BLaER1 (cell line): ENCODE measurements around the gene MORC1.

Experiments used
- H3K27ac ChIP-seq: shearing (Covaris generic); formaldehyde crosslinking; 2 replicates; pipeline ENCODE4 v1.8.1; 2022
- H3K27me3 ChIP-seq: shearing (Covaris generic); formaldehyde crosslinking; 2 replicates; pipeline ENCODE4 v1.8.1; 2022
- H3K36me3 ChIP-seq: shearing (Covaris generic); formaldehyde crosslinking; 2 replicates; pipeline ENCODE4 v1.8.1; 2022
- H3K4me1 ChIP-seq: shearing (Covaris generic); formaldehyde crosslinking; 2 replicates; pipeline ENCODE4 v1.8.1; 2022
- H3K4me2 ChIP-seq: shearing (Covaris generic); formaldehyde crosslinking; 2 replicates; pipeline ENCODE4 v1.8.1; 2022
- H3K4me3 ChIP-seq: shearing (Covaris generic); formaldehyde crosslinking; 2 replicates; pipeline ENCODE4 v1.8.1; 2022
- H3K9ac ChIP-seq: shearing (Covaris generic); formaldehyde crosslinking; 2 replicates; pipeline ENCODE4 v1.8.1; 2022
- H3K9me3 ChIP-seq: shearing (Covaris generic); formaldehyde crosslinking; 2 replicates; pipeline ENCODE4 v1.8.1; 2022
- H4K20me1 ChIP-seq: shearing (Covaris generic); formaldehyde crosslinking; 2 replicates; pipeline ENCODE4 v1.8.1; 2022
- Cebpa-rat ChIP-seq: shearing (Covaris generic); IDR thresholded peaks from 2 replicates; pipeline ENCODE4 v1.8.1; 2022

MORC1 gene

GRCh38 chr3:109073116-109073515 is 44.8 kb downstream of the MORC1 start:
- Histone ChIP-seq H3K4me2 (peak overlapping the region; percentile 74; the same call in 1 of the 2 replicates), H3K9me3 (no peaks in the 10 kb centered on the region)

GRCh38 chr3:109072194-109072593 is 45.7 kb downstream of the MORC1 start:
- Histone ChIP-seq H3K4me2 (peak overlapping the region; percentile 74), H3K27ac (no peak overlapping the region), H3K4me1 (peaks cover 21% of the 10 kb centered on the region)

More at GRCh38 chr3:109073116-109073515, 44.8 kb downstream of the MORC1 start:
- Histone ChIP-seq H3K4me3 (no peak overlapping the region), H3K4me1 (peaks cover 21% of the 10 kb centered on the region), H3K27me3 (no peaks in the 10 kb centered on the region), H3K9ac (no peak overlapping the region), H3K36me3 (no peaks in the 10 kb centered on the region), H4K20me1 (no peaks in the 10 kb centered on the region), H3K27ac (no peak overlapping the region)
- TF ChIP-seq Cebpa-rat = no peak

GRCh38 chr3:109071350-109072142 is 46.4 kb downstream of the MORC1 start:
- peaks cover 21% of the 10 kb centered on the region for H3K4me1 ChIP-seq
- H3K9ac ChIP-seq = no peak overlapping the region
- peak overlapping the region; percentile 74 for H3K4me2 ChIP-seq

More at GRCh38 chr3:109072194-109072593, 45.7 kb downstream of the MORC1 start:
- Histone ChIP-seq H4K20me1 (no peaks in the 10 kb centered on the region), H3K9me3 (no peaks in the 10 kb centered on the region), H3K9ac (no peak overlapping the region), H3K4me3 (no peak overlapping the region; the same call in 1 of the 2 replicates), H3K36me3 (no peaks in the 10 kb centered on the region), H3K27me3 (no peaks in the 10 kb centered on the region)
- TF ChIP-seq Cebpa-rat = no peak

GRCh38 chr3:109070211-109070610 is 47.7 kb downstream of the MORC1 start:
- no peak overlapping the region for H3K9ac ChIP-seq
- no peak overlapping the region for H3K4me2 ChIP-seq
- H3K27ac ChIP-seq = no peak overlapping the region

More at GRCh38 chr3:109071350-109072142, 46.4 kb downstream of the MORC1 start:
- Histone ChIP-seq H4K20me1 (no peaks in the 10 kb centered on the region), H3K4me3 (no peak overlapping the region; the same call in 1 of the 2 replicates), H3K36me3 (no peaks in the 10 kb centered on the region), H3K27ac (0 out of 2 replicates have a peak overlapping the region, but pooled peaks have one; percentile 7), H3K9me3 (no peaks in the 10 kb centered on the region), H3K27me3 (no peaks in the 10 kb centered on the region)
- TF ChIP-seq Cebpa-rat = no peak

GRCh38 chr3:109066864-109067263 is 51.1 kb downstream of the MORC1 start:
- H3K27me3 ChIP-seq = no peaks in the 10 kb centered on the region
- no peaks in the 10 kb centered on the region for H3K9me3 ChIP-seq
- H3K9ac ChIP-seq = no peak overlapping the region
- peaks cover 13% of the 10 kb centered on the region for H3K4me1 ChIP-seq
- H3K4me3 ChIP-seq = no peak overlapping the region
- no peaks in the 10 kb centered on the region for H3K36me3 ChIP-seq
- no peak overlapping the region for H3K27ac ChIP-seq
- no peak overlapping the region for H3K4me2 ChIP-seq
- H4K20me1 ChIP-seq = no peaks in the 10 kb centered on the region
- no peak for TF ChIP-seq Cebpa-rat

More at GRCh38 chr3:109070211-109070610, 47.7 kb downstream of the MORC1 start:
- Histone ChIP-seq H3K9me3 (no peaks in the 10 kb centered on the region), H3K36me3 (no peaks in the 10 kb centered on the region), H3K27me3 (no peaks in the 10 kb centered on the region), H3K4me3 (no peak overlapping the region), H3K4me1 (peaks cover 21% of the 10 kb centered on the region), H4K20me1 (no peaks in the 10 kb centered on the region)
- TF ChIP-seq Cebpa-rat = no peak

- Histone ChIP-seq H3K4me3 (no peak overlapping the region), H3K27ac (no peak overlapping the region), H3K27me3 (no peaks in the 10 kb centered on the region), H3K36me3 (no peaks in the 10 kb centered on the region), H3K9ac (no peak overlapping the region), H3K4me1 (no peaks in the 10 kb centered on the region; the same call in 1 of the 2 replicates), H3K9me3 (no peaks in the 10 kb centered on the region), H4K20me1 (no peaks in the 10 kb centered on the region), H3K4me2 (0 out of 2 replicates have a peak overlapping the region, but pooled peaks have one; percentile 0)
- no peak for TF ChIP-seq Cebpa-rat
Measured at GRCh38 chr3:109059264-109059663, 58.7 kb downstream of the MORC1 start.

GRCh38 chr3:109057616-109058015 is 60.3 kb downstream of the MORC1 start:
- Histone ChIP-seq H3K9me3 (peaks cover 5% of the 10 kb centered on the region; the same call in 1 of the 2 replicates), H4K20me1 (no peaks in the 10 kb centered on the region), H3K9ac (no peak overlapping the region), H3K27me3 (no peaks in the 10 kb centered on the region), H3K4me3 (no peak overlapping the region), H3K27ac (no peak overlapping the region), H3K4me1 (no peaks in the 10 kb centered on the region; the same call in 1 of the 2 replicates), H3K36me3 (no peaks in the 10 kb centered on the region), H3K4me2 (no peak overlapping the region)
- TF ChIP-seq Cebpa-rat = no peak

GRCh38 chr3:109057056-109057455 is 60.9 kb downstream of the MORC1 start:
- H3K4me2 ChIP-seq = no peak overlapping the region
- peaks cover 5% of the 10 kb centered on the region; the same call in 1 of the 2 replicates for H3K9me3 ChIP-seq
- no peak overlapping the region for H3K4me3 ChIP-seq
- H3K27ac ChIP-seq = no peak overlapping the region
- no peaks in the 10 kb centered on the region; the same call in 1 of the 2 replicates for H3K4me1 ChIP-seq
- no peaks in the 10 kb centered on the region for H4K20me1 ChIP-seq
- H3K27me3 ChIP-seq = no peaks in the 10 kb centered on the region
- no peak overlapping the region for H3K9ac ChIP-seq
- H3K36me3 ChIP-seq = no peaks in the 10 kb centered on the region
- no peak for TF ChIP-seq Cebpa-rat

- Histone ChIP-seq H3K9me3 (peaks cover 5% of the 10 kb centered on the region; the same call in 1 of the 2 replicates), H3K36me3 (no peaks in the 10 kb centered on the region), H3K27me3 (no peaks in the 10 kb centered on the region), H3K4me3 (no peak overlapping the region), H3K27ac (no peak overlapping the region), H3K9ac (no peak overlapping the region), H3K4me2 (no peak overlapping the region), H4K20me1 (no peaks in the 10 kb centered on the region), H3K4me1 (no peaks in the 10 kb centered on the region; the same call in 1 of the 2 replicates)
- no peak for TF ChIP-seq Cebpa-rat
Measured at GRCh38 chr3:109050591-109051167, 67.3 kb downstream of the MORC1 start.

- H3K4me2 ChIP-seq = no peak overlapping the region
Measured at GRCh38 chr3:109047366-109047765, 70.6 kb downstream of the MORC1 start.

More at GRCh38 chr3:109047366-109047765, 70.6 kb downstream of the MORC1 start:
- no peak for TF ChIP-seq Cebpa-rat
- Histone ChIP-seq H4K20me1 (no peaks in the 10 kb centered on the region), H3K9ac (no peak overlapping the region), H3K4me1 (no peaks in the 10 kb centered on the region), H3K27ac (no peak overlapping the region), H3K27me3 (no peaks in the 10 kb centered on the region), H3K36me3 (no peaks in the 10 kb centered on the region), H3K9me3 (no peaks in the 10 kb centered on the region), H3K4me3 (no peak overlapping the region)
